Lower leg skin (tissue), 3 donors: Measurements from ENCODE around the gene SMPD3.

ENCODE experiments used
- CTCF ChIP-seq, 3 donors: fragments of 450-650 bp; IDR thresholded peaks; one replicate each; pipeline ENCODE4 v1.5.1; 2016; ENCODE audit warnings: antibody characterized with exemption in 3 of 3, mild to moderate bottlenecking in 3 of 3, moderate library complexity in 2 of 3
- POLR2A ChIP-seq, 2 donors: fragments of 450-650 bp; IDR thresholded peaks; one replicate each; pipeline ENCODE4 v1.6.1; 2016 to 2017; ENCODE audit warnings: antibody characterized with exemption in 2 of 2, mild to moderate bottlenecking in 1 of 2, moderate library complexity in 1 of 2

GRCh38 chr16:68496689-68497088 is 48.4 kb upstream of the SMPD3 start:
- TF ChIP-seq CTCF (IDR thresholded peaks at IDR 0.05) (no peak), POLR2A (IDR thresholded peaks at IDR 0.05) (no peak)
